Upper lobe of left lung (tissue), 6 donors: ENCODE measurements around the gene TNS4. TPM values are rescaled to one million over a fixed set of nuclear protein-coding genes. Genes with fewer than 3 reads are reported as not detected.
A peak's percentile ranks its signal among the peaks of the same experiment; 100 is the strongest.

ENCODE experiments used
- ATAC-seq, 2 donors: fragments of 200-7000 bp; cut with Tn5 transposase; one replicate each; pipeline ENCODE4 v1.9.1; 2022; ENCODE audit warnings: mild to moderate bottlenecking in 2 of 2, moderate library complexity in 2 of 2; ENCODE audit not compliant: low FRiP score in 2 of 2
- DNase-seq, 2 donors: peaks; one replicate each; pipeline ENCODE4 v3.0.0-alpha.2; 2019 to 2020
- H3K27ac ChIP-seq, 4 donors: fragments of 200-600 bp; sonication (generic); one replicate each; pipeline ENCODE4 v1.5.1; 2016 to 2019
- H3K27me3 ChIP-seq, 4 donors: fragments of 200-600 bp; sonication (generic); one replicate each; pipeline ENCODE4 v1.5.1; 2017 to 2019
- H3K36me3 ChIP-seq, 4 donors: fragments of 200-600 bp; sonication (generic); one replicate each; pipeline ENCODE4 v1.5.1; 2016 to 2019
- H3K4me1 ChIP-seq, 4 donors: fragments of 200-600 bp; sonication (generic); one replicate each; pipeline ENCODE4 v1.5.1; 2018 to 2019
- H3K4me3 ChIP-seq, 4 donors: fragments of 200-600 bp; sonication (generic); one replicate each; pipeline ENCODE4 v1.5.1; 2017 to 2019; ENCODE audit warnings: mild to moderate bottlenecking in 2 of 4, moderate library complexity in 1 of 4
- H3K9me3 ChIP-seq, 4 donors: fragments of 200-600 bp; sonication (generic); one replicate each; pipeline ENCODE4 v1.5.1; 2018 to 2019
- EP300 ChIP-seq, 4 donors: sonication (generic); formaldehyde crosslinking; IDR thresholded peaks; one replicate each; pipeline ENCODE4 v1.5.1; 2017; ENCODE audit warnings: antibody characterized with exemption in 4 of 4, control low read depth in 2 of 4
- POLR2A ChIP-seq, 4 donors: fragments of 450-650 bp; IDR thresholded peaks; one replicate each; pipeline ENCODE4 v1.5.1; 2016 to 2017; ENCODE audit warnings: antibody characterized with exemption in 4 of 4, mild to moderate bottlenecking in 2 of 4
- POLR2AphosphoS5 ChIP-seq, 2 donors: sonication (generic); formaldehyde crosslinking; IDR thresholded peaks; one replicate each; pipeline ENCODE4 v1.5.1; 2017; ENCODE audit warnings: antibody characterized with exemption in 2 of 2
- WGBS, 2 donors: methylation state at CpG; one replicate each; pipeline ENCODE4 v1.1.5; 2017 to 2018; 5-methylcytosine and 5-hydroxymethylcytosine counted together
- total RNA-seq, 6 donors: library from RNA; depleted of rRNA in 4 of 6; stranded (reverse); fragments of >200 nt in 4 of 6; gene quantifications; one replicate each; pipeline versions ENCODE4 v1.1.0 to v1.2.1, GENCODE V29; 2016 to 2021
- TF ChIP-seq, protein P1 (sequence below), 6 experiments: fragments of 450-650 bp in 4 of 6; fragments of 200-600 bp in 2 of 6; sonication (generic) in 2 of 6; IDR thresholded peaks; one replicate each; pipeline ENCODE4 v1.5.1; 2016 to 2019; ENCODE audit warnings: antibody characterized with exemption in 6 of 6
- donor health status: DM: no; HTN: no; CAD: no; lungs with moderate emphysema.
- donor health status: DM: no; HTN: yes; CAD: no; lungs with severe emphysema.

Gene TNS4
- total RNA-seq, 6 donors from 2014 or later = 0.54 to 5.1 (median 1.1) TPM; not detected in 1

GRCh38 chr17:40448213-40448638 lies 53.2 kb downstream of the TNS4 start:
- no peak for TF ChIP-seq EP300 (IDR thresholded peaks at IDR 0.05)
- TF ChIP-seq, protein P1, sequence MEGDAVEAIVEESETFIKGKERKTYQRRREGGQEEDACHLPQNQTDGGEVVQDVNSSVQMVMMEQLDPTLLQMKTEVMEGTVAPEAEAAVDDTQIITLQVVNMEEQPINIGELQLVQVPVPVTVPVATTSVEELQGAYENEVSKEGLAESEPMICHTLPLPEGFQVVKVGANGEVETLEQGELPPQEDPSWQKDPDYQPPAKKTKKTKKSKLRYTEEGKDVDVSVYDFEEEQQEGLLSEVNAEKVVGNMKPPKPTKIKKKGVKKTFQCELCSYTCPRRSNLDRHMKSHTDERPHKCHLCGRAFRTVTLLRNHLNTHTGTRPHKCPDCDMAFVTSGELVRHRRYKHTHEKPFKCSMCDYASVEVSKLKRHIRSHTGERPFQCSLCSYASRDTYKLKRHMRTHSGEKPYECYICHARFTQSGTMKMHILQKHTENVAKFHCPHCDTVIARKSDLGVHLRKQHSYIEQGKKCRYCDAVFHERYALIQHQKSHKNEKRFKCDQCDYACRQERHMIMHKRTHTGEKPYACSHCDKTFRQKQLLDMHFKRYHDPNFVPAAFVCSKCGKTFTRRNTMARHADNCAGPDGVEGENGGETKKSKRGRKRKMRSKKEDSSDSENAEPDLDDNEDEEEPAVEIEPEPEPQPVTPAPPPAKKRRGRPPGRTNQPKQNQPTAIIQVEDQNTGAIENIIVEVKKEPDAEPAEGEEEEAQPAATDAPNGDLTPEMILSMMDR (IDR thresholded peaks at IDR 0.05) = no peak
- no peak for TF ChIP-seq POLR2AphosphoS5 (IDR thresholded peaks at IDR 0.05)
- no peak for TF ChIP-seq POLR2A (IDR thresholded peaks at IDR 0.05)
- Histone ChIP-seq H3K27me3 (no peaks in the 10 kb centered on the region), H3K4me1 (peaks cover 71 to 89% (median 79%) of the 10 kb centered on the region in 4 donors), H3K36me3 (peaks cover 0 to 13% (median 4%) of the 10 kb centered on the region in 4 donors), H3K9me3 (no peaks in the 10 kb centered on the region), H3K4me3 (peak overlapping the region in 2 of 4 donors; percentile 67 to 71), H3K27ac (peak overlapping the region; percentile 69 to 92 (median 80))
- 6 to 10% methylated on average over 8 of the region's 8 CpGs for WGBS, 2 donors
- DNase-seq (peak in 1 of 2 donors; percentile 51), ATAC-seq (no peak)

- Histone ChIP-seq H3K4me3 (peak overlapping the region in 2 of 4 donors; percentile 67 to 71), H3K27ac (peak overlapping the region; percentile 69 to 92 (median 80)), H3K36me3 (peaks cover 0 to 9% (median under 1%) of the 10 kb centered on the region in 4 donors), H3K9me3 (no peaks in the 10 kb centered on the region), H3K4me1 (peaks cover 68 to 88% (median 81%) of the 10 kb centered on the region in 4 donors), H3K27me3 (no peaks in the 10 kb centered on the region)
- no peak for ATAC-seq
- WGBS, 2 donors = 48 to 51% methylated on average over 4 of the region's 4 CpGs
- TF ChIP-seq EP300 (IDR thresholded peaks at IDR 0.05) (no peak), POLR2AphosphoS5 (IDR thresholded peaks at IDR 0.05) (no peak), POLR2A (IDR thresholded peaks at IDR 0.05) (no peak)
- TF ChIP-seq, protein P1 (IDR thresholded peaks at IDR 0.05) = no peak
- DNase-seq = no peak
Measured at GRCh38 chr17:40447806-40448205, 53.6 kb downstream of the TNS4 start.

GRCh38 chr17:40447148-40447644 lies 54.2 kb downstream of the TNS4 start:
- peak overlapping the region; percentile 69 to 92 (median 80) for H3K27ac ChIP-seq
- 51 to 62% methylated on average over 8 of the region's 8 CpGs for WGBS, 2 donors
- no peaks in the 10 kb centered on the region for H3K9me3 ChIP-seq
- peak overlapping the region in 3 of 4 donors; percentile 67 to 71 (median 67) for H3K4me3 ChIP-seq
- H3K27me3 ChIP-seq = no peaks in the 10 kb centered on the region
- ATAC-seq (peak in 1 of 2 donors; percentile 11), DNase-seq (no peak)
- peaks cover 67 to 88% (median 82%) of the 10 kb centered on the region in 4 donors for H3K4me1 ChIP-seq
- H3K36me3 ChIP-seq = peaks cover 0 to 3% (median 0%) of the 10 kb centered on the region in 4 donors
- no peak for TF ChIP-seq EP300 (IDR thresholded peaks at IDR 0.05)
- no peak for TF ChIP-seq POLR2A (IDR thresholded peaks at IDR 0.05)
- no peak for TF ChIP-seq POLR2AphosphoS5 (IDR thresholded peaks at IDR 0.05)
- TF ChIP-seq, protein P1 (IDR thresholded peaks at IDR 0.05) = no peak

DNA sequence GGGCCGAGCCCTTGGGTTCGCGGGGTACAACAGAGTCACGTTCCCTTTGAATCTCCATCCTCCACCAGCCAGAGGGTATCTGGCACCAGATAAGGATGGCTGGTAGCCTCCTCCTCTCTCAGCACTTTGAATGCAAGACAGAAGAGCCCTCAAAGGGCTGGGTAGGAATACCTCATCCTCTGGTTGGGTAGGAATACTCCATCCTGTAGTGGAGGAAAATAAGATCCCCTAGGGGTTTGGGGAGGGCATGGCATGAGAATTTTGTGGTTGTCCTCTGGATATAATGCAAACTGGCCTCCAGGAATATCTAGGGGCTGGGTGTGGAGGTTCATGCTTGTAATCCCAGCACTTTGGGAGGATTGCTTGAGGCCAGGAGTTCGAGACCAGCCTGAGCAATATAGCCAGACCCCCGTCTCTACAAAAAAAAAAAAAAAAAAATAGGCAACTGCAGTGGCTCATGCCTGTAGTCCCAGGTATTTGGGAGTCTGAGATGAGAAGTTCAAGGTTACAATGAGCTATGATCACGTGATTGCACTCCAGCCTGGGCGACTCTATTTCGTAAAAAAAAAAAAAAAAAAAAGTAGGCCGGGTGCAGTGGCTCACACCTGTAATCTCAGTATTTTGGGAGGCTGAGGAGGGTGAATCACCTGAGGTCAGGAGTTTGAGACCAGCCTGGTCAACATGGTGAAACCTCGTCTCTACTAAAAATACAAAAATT lies 55.5 kb downstream of the TNS4 start:
- peak overlapping the region; percentile 85 to 92 (median 90) for H3K27ac ChIP-seq
- ATAC-seq = no peak
- H3K4me3 ChIP-seq = peak overlapping the region; percentile 22 to 71 (median 67)
- H3K9me3 ChIP-seq = no peaks in the 10 kb centered on the region
- TF ChIP-seq, protein P1 (IDR thresholded peaks at IDR 0.05) = peak in 1 of 6 experiments; percentile 23
- no peak for TF ChIP-seq POLR2AphosphoS5 (IDR thresholded peaks at IDR 0.05)
- peaks cover 61 to 77% (median 75%) of the 10 kb centered on the region in 4 donors for H3K4me1 ChIP-seq
- DNase-seq = no peak
- WGBS, 2 donors = 49 to 50% methylated on average over 11 of the region's 11 CpGs
- no peaks in the 10 kb centered on the region for H3K27me3 ChIP-seq
- H3K36me3 ChIP-seq = no peaks in the 10 kb centered on the region
